GM12865 (cell line): ENCODE results near the gene DLG5.

Source experiments
- DNase-seq: peaks from one replicate; pipeline ENCODE4 v3.0.0; 2010; ENCODE audit warnings: low read depth
- H3K4me3 ChIP-seq: 2 replicates; pipeline ENCODE4 v1.5.1; 2011; ENCODE audit warnings: mild to moderate bottlenecking, low read depth, low read length, control low read depth
- TF ChIP-seq, protein P1 (sequence below): IDR thresholded peaks from 2 replicates; pipeline ENCODE4 v1.5.1; 2011; ENCODE audit warnings: low read length, control low read depth, low read depth, inconsistent platforms; ENCODE audit not compliant: insufficient read depth; ENCODE audit errors: missing control alignments

Gene DLG5

DNA sequence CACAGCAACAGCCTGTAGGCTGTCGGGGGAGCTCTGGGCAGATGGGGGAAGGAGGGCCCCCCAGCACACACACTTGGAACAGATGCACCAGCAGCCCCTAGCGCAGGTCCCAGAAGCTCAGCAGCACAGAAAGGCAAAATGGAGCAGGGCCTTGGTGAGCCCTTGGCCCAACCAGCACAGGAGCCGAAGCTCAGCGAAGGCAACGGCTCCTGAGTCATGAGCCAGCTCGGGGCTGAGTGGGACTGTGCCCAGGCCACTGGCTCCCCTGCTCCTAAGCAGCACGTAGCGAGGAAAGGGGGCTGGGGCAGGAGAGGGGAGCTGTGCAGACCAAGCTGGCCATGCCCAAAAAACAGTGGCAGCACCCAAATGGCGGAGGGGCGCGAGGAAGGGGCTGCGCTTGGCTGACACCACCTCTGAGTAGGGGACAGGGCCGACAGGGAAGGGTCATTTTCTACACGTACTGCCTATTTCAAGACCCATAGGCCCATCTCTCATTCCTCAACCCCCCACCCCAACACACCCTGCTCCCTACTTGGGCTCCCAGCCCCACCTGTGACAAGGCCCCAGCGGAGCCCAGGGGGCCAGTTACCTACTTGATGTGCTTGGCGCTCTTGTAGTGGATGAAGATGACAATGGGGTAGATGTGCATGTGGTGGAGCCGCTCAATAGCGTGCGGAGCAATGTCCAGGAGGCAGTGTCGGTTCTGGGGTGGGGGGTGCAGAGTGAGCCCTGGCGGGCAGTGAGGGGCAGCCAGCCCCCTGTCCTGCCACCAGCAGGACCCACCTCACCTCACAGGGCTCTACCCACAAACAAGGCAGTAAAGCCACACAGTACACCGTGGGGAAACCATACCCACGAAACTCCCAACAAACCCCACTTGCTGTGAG lies 132.1 kb downstream of the DLG5 start:
- TF ChIP-seq, protein P1, sequence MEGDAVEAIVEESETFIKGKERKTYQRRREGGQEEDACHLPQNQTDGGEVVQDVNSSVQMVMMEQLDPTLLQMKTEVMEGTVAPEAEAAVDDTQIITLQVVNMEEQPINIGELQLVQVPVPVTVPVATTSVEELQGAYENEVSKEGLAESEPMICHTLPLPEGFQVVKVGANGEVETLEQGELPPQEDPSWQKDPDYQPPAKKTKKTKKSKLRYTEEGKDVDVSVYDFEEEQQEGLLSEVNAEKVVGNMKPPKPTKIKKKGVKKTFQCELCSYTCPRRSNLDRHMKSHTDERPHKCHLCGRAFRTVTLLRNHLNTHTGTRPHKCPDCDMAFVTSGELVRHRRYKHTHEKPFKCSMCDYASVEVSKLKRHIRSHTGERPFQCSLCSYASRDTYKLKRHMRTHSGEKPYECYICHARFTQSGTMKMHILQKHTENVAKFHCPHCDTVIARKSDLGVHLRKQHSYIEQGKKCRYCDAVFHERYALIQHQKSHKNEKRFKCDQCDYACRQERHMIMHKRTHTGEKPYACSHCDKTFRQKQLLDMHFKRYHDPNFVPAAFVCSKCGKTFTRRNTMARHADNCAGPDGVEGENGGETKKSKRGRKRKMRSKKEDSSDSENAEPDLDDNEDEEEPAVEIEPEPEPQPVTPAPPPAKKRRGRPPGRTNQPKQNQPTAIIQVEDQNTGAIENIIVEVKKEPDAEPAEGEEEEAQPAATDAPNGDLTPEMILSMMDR: no peak
- DNase-seq: no peak
- no peak overlapping the region for H3K4me3 ChIP-seq

DNA sequence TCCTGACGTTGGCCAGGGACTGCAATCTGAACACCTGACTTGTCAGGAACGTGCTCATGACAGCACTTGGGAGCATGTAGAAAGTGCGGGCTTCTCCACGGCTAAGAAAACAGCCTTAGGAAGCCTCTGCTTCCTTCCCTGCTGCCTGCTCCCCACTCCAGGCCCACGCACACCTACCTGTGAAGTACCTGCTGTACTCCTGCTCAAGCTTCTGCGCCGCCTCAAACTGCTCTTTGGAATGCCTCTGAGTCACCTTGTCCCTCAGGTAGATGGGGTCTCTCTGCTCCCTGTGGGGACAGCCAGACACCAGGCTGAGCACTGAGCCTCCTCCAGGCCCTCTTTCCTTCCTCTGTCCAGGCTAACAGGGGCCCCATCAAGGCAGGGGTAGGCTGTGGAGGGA lies 132.7 kb downstream of the DLG5 start:
- TF ChIP-seq, protein P1: no peak
- no peak overlapping the region for H3K4me3 ChIP-seq
- DNase-seq: no peak

DNA sequence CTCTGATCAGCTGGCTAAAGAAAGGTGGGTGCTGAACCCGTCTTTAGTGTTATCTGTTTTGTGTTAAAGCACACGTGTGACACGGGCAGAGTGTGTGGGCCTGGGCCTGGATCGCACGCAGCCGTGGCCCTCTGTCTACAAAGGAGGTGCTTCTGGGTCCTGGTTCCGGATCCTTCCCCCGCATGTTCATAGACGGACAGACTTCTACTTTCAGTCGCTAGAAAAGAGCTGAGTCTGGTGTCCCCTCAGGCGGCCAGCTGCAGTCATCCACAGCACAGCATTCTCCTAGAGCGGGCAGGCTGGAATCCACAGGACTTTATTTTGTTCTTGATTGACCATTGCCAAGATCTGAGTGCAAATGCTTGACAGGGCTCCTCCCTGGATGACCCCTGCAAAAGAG lies 134.4 kb downstream of the DLG5 start:
- H3K4me3 ChIP-seq: no peak overlapping the region
- no peak for DNase-seq
- TF ChIP-seq, protein P1: no peak

DNA sequence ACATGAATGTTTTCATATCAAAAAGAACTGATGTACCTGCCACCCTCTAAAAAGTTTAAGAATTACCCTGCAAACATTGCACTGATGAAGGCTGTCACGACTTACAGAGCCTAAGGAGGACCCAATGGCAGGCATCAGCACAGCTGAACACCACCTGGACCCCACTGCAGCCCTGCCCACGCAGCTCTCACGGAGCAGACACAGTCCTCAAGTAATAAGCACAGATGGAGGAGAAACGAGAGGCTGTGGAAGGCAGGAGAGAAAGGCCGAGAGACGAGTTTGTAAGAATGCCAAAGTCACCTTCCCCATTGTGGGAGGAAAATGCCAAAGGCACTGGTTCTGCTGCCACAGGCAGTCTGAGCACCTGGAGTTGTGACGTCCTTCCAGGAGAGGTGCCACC lies 135.0 kb downstream of the DLG5 start:
- TF ChIP-seq, protein P1: no peak
- no peak for DNase-seq
- H3K4me3 ChIP-seq: no peak overlapping the region

GRCh38 chr10:77789861-77790260 lies 136.7 kb downstream of the DLG5 start:
- TF ChIP-seq, protein P1: no peak
- H3K4me3 ChIP-seq: no peak overlapping the region
- DNase-seq: no peak

DNA sequence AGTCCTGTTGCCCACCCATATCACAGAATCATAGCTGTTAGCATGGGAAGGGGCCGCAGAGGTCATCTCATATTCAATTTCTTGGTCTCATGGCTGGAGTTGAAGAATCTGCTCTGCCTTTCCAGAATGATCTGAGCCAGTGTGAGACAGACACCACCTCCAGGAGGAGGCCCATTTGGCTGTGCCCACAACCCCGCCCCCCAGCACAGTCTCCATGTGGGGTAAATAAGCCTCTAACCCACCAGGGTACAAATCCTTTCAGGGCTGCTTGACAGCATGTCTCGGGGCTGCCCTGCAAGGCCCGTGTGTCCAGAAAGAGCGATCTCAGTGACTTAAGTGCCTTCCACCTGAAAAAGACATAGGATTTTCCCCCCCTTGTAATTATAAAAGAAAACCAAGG lies 137.5 kb downstream of the DLG5 start:
- no peak overlapping the region for H3K4me3 ChIP-seq
- TF ChIP-seq, protein P1: no peak
- no peak for DNase-seq
